NCI-H345 treated with DMSO at 0.1 percent for 48 hours (cell line): Measurements from ENCODE around the gene CHERP.
"Not testable (repeated sequence)": the region's sequence is repeated elsewhere in the genome, so short reads cannot be mapped to it uniquely, and the experiment has no call there.

ENCODE experiments used
- DNase-seq: peaks from one replicate; lab custom pipeline; 2025; ENCODE audit not compliant: unreplicated experiment; lab: John Stamatoyannopoulos, UW

Gene CHERP

GRCh38 chr19:16486476-16486875 lies 55.8 kb downstream of the CHERP start:
- not testable (repeated sequence) for DNase-seq

- no peak for DNase-seq
These were observed 59.5 kb downstream of the CHERP start for GRCh38 chr19:16482745-16483144.

- DNase-seq: no peak
These were observed 64.9 kb downstream of the CHERP start for GRCh38 chr19:16477311-16477710.

- DNase-seq: no peak
These were observed 65.8 kb downstream of the CHERP start for GRCh38 chr19:16476401-16476800.

- DNase-seq: no peak
These were observed 68.3 kb downstream of the CHERP start for GRCh38 chr19:16473875-16474392.

- DNase-seq: no peak
These were observed 69.2 kb downstream of the CHERP start for GRCh38 chr19:16472992-16473391.

GRCh38 chr19:16472559-16472899 lies 69.7 kb downstream of the CHERP start:
- not testable (repeated sequence) for DNase-seq

- no peak for DNase-seq
These were observed 71.1 kb downstream of the CHERP start for GRCh38 chr19:16470911-16471811.

- no peak for DNase-seq
These were observed 71.7 kb downstream of the CHERP start for GRCh38 chr19:16470541-16470910.
